HEK293 (cell line): ENCODE measurements around the gene DCDC2.

Source experiments
- CTCF ChIA-PET: fragments of 350-600 bp; formaldehyde crosslinking; extraction: SDS; loops from one replicate; lab custom pipeline; 2021; ENCODE audit warnings: antibody characterized with exemption; lab: Yijun Ruan, JAX
- POLR2A ChIA-PET: fragments of 300-600 bp; formaldehyde crosslinking; extraction: SDS; loops from one replicate; lab custom pipeline; 2020; ENCODE audit warnings: antibody characterized with exemption, inconsistent platforms; lab: Yijun Ruan, JAX
- H3K27ac ChIP-seq: fragments of 200-500 bp; sonication (Bioruptor generic); 2 replicates; pipeline ENCODE4 v1.5.1; 2014; ENCODE audit warnings: low read depth, low read length, control low read depth, inconsistent platforms; ENCODE audit errors: extremely low read depth
- H3K36me3 ChIP-seq, 2 experiments: fragments of 200-500 bp in 1 of 2; sonication (Bioruptor generic) in 1 of 2; 1 replicate in 1 of 2; 2 replicates in 1 of 2; pipeline ENCODE4 v1.5.1; 2014 to 2017; ENCODE audit warnings: inconsistent platforms in 2 of 2, low read length in 2 of 2; ENCODE audit not compliant: control insufficient read depth in 2 of 2, insufficient read depth in 1 of 2
- H3K4me1 ChIP-seq: fragments of 200-500 bp; sonication (Bioruptor generic); 2 replicates; pipeline ENCODE4 v1.5.1; 2014; ENCODE audit warnings: mild to moderate bottlenecking, low read length, inconsistent platforms; ENCODE audit not compliant: control insufficient read depth, insufficient read depth
- H3K4me3 ChIP-seq: 2 replicates; pipeline ENCODE4 v1.5.1; 2011; ENCODE audit warnings: low read depth, mild to moderate bottlenecking, control low read depth, low read length, moderate library complexity
- H3K9me3 ChIP-seq: fragments of 200-500 bp; sonication (Bioruptor generic); 2 replicates; pipeline ENCODE4 v1.5.1; 2014; ENCODE audit warnings: low read depth, low read length, inconsistent platforms; ENCODE audit not compliant: control insufficient read depth, insufficient read depth
- BCL11A ChIP-seq: fragments of 450-650 bp; formaldehyde crosslinking; IDR thresholded peaks from 2 replicates; pipeline ENCODE4 v1.5.1; 2016; ENCODE audit warnings: low read depth, missing biosample characterization, missing genetic modification characterization
- ELK4 ChIP-seq: IDR thresholded peaks from 2 replicates; pipeline ENCODE4 v1.6.1; 2011; ENCODE audit warnings: mild to moderate bottlenecking, low read depth, low read length, borderline replicate concordance
- FEZF1 ChIP-seq: fragments of 450-650 bp; formaldehyde crosslinking; IDR thresholded peaks from 2 replicates; pipeline ENCODE4 v1.5.1; 2016; ENCODE audit warnings: missing biosample characterization, missing genetic modification characterization
- GLIS1 ChIP-seq: fragments of 450-650 bp; formaldehyde crosslinking; IDR thresholded peaks from 2 replicates; pipeline ENCODE4 v1.5.1; 2016; ENCODE audit warnings: missing biosample characterization, missing genetic modification characterization
- HIC1 ChIP-seq: fragments of 450-650 bp; formaldehyde crosslinking; IDR thresholded peaks from 2 replicates; pipeline ENCODE4 v1.5.1; 2016; ENCODE audit warnings: missing biosample characterization, missing genetic modification characterization
- KLF10 ChIP-seq: fragments of 450-650 bp; IDR thresholded peaks from 2 replicates; pipeline ENCODE4 v1.5.1; 2018; ENCODE audit warnings: missing biosample characterization, mild to moderate bottlenecking, missing genetic modification characterization
- OSR2 ChIP-seq: fragments of 450-650 bp; formaldehyde crosslinking; IDR thresholded peaks from 2 replicates; pipeline ENCODE4 v1.5.1; 2016; ENCODE audit warnings: missing biosample characterization, missing genetic modification characterization
- PRDM1 ChIP-seq: fragments of 450-650 bp; formaldehyde crosslinking; IDR thresholded peaks from 2 replicates; pipeline ENCODE4; 2016; ENCODE audit warnings: missing biosample characterization, missing genetic modification characterization
- PRDM10 ChIP-seq: fragments of 450-650 bp; formaldehyde crosslinking; IDR thresholded peaks from 2 replicates; pipeline ENCODE4 v1.5.1; 2016; ENCODE audit warnings: missing biosample characterization, missing genetic modification characterization
- PRDM6 ChIP-seq: fragments of 450-650 bp; formaldehyde crosslinking; IDR thresholded peaks from 2 replicates; pipeline ENCODE4 v1.5.1; 2017; ENCODE audit warnings: missing biosample characterization, missing genetic modification characterization
- SCRT2 ChIP-seq: fragments of 450-650 bp; formaldehyde crosslinking; IDR thresholded peaks from 2 replicates; pipeline ENCODE4 v1.5.1; 2016; ENCODE audit warnings: missing biosample characterization, missing genetic modification characterization
- SP7 ChIP-seq: fragments of 450-650 bp; formaldehyde crosslinking; IDR thresholded peaks from 2 replicates; pipeline ENCODE4 v1.5.1; 2016; ENCODE audit warnings: missing biosample characterization, missing genetic modification characterization
- WT1 ChIP-seq: fragments of 450-650 bp; formaldehyde crosslinking; IDR thresholded peaks from 2 replicates; pipeline ENCODE4 v1.5.1; 2016; ENCODE audit warnings: missing biosample characterization, missing genetic modification characterization
- ZNF169 ChIP-seq: fragments of 450-650 bp; formaldehyde crosslinking; IDR thresholded peaks from 2 replicates; pipeline ENCODE4 v1.5.1; 2016; ENCODE audit warnings: missing biosample characterization, missing genetic modification characterization
- ZNF184 ChIP-seq: fragments of 450-650 bp; IDR thresholded peaks from 2 replicates; pipeline ENCODE4 v1.5.1; 2018; ENCODE audit warnings: missing biosample characterization, mild to moderate bottlenecking, missing genetic modification characterization
- ZNF248 ChIP-seq: fragments of 450-650 bp; formaldehyde crosslinking; IDR thresholded peaks from 2 replicates; pipeline ENCODE4 v1.5.1; 2017; ENCODE audit warnings: missing biosample characterization, missing genetic modification characterization
- ZNF366 ChIP-seq: fragments of 450-650 bp; formaldehyde crosslinking; conservative IDR thresholded peaks from 2 replicates; pipeline ENCODE4 v1.5.1; 2016; ENCODE audit warnings: missing biosample characterization, missing genetic modification characterization
- ZNF555 ChIP-seq: fragments of 450-650 bp; formaldehyde crosslinking; conservative IDR thresholded peaks from 2 replicates; pipeline ENCODE4 v1.5.1; 2017; ENCODE audit warnings: missing biosample characterization, mild to moderate bottlenecking, missing genetic modification characterization, inconsistent platforms
- ZNF610 ChIP-seq: fragments of 450-650 bp; formaldehyde crosslinking; IDR thresholded peaks from 2 replicates; pipeline ENCODE4 v1.5.1; 2016; ENCODE audit warnings: missing biosample characterization, missing genetic modification characterization, borderline replicate concordance
- ZNF629 ChIP-seq: fragments of 450-650 bp; formaldehyde crosslinking; IDR thresholded peaks from 2 replicates; pipeline ENCODE4 v1.5.1; 2017; ENCODE audit warnings: missing biosample characterization, missing genetic modification characterization
- ZNF843 ChIP-seq: fragments of 450-650 bp; formaldehyde crosslinking; IDR thresholded peaks from 2 replicates; pipeline ENCODE4 v1.5.1; 2016; ENCODE audit warnings: missing biosample characterization, missing genetic modification characterization
- ZXDB ChIP-seq: fragments of 450-650 bp; formaldehyde crosslinking; IDR thresholded peaks from 2 replicates; pipeline ENCODE4 v1.5.1; 2016; ENCODE audit warnings: missing biosample characterization, missing genetic modification characterization

DCDC2 gene

GRCh38 chr6:24324617-24325016 is 33.2 kb downstream of the DCDC2 start:
- Histone ChIP-seq H3K4me1 (peaks cover 26% of the 10 kb centered on the region), H3K4me3 (no peak overlapping the region), H3K27ac (no peak overlapping the region), H3K36me3 (no peaks in the 10 kb centered on the region), H3K9me3 (no peaks in the 10 kb centered on the region)
- no peak for TF ChIP-seq ZNF555 (tag by site-specific recombination)
- TF ChIP-seq ZNF184: no peak
- ChIA-PET CTCF (interaction anchor here (0.5 to 1.8 kb wide), 5 partner anchors 35 to 64 kb away, joined by 3 to 12 read pairs (median 4); no protein-coding TSS in a partner anchor), POLR2A (interaction anchor here (1.0 to 1.9 kb wide), 4 partner anchors 11 to 78 kb away, joined by 3 to 15 read pairs (median 4); partner anchors contain the start of genes DCDC2 and MRS2)

GRCh38 chr6:24323632-24324337 is 34.1 kb downstream of the DCDC2 start:
- Histone ChIP-seq H3K27ac (no peak overlapping the region), H3K4me3 (no peak overlapping the region), H3K9me3 (no peaks in the 10 kb centered on the region), H3K4me1 (peaks cover 26% of the 10 kb centered on the region), H3K36me3 (no peaks in the 10 kb centered on the region)
- peak; percentile 51 for TF ChIP-seq WT1 (tag by site-specific recombination)
- TF ChIP-seq FEZF1 (tag by site-specific recombination): peak; percentile 76
- TF ChIP-seq SCRT2: peak; percentile 36; the same call in 1 of the 2 replicates
- TF ChIP-seq ZNF629 (tag by site-specific recombination): peak; percentile 49; the same call in 1 of the 2 replicates
- TF ChIP-seq PRDM10 (tag by site-specific recombination): 0 out of 2 replicates have a peak, but pooled peaks have one; percentile 31
- no peak for TF ChIP-seq ELK4
- TF ChIP-seq ZXDB: peak; percentile 51; the same call in 1 of the 2 replicates
- 0 out of 2 replicates have a peak, but pooled peaks have one; percentile 20 for TF ChIP-seq BCL11A (tag by site-specific recombination)
- 0 out of 2 replicates have a peak, but pooled peaks have one; percentile 15 for TF ChIP-seq HIC1 (tag by site-specific recombination)
- TF ChIP-seq PRDM6 (tag by site-specific recombination): peak; percentile 96
- peak; percentile 26; the same call in 1 of the 2 replicates for TF ChIP-seq SP7
- 0 out of 2 replicates have a peak, but pooled peaks have one; percentile 45 for TF ChIP-seq PRDM1 (tag by site-specific recombination)
- peak; percentile 26; the same call in 1 of the 2 replicates for TF ChIP-seq KLF10 (tag by site-specific recombination)
- TF ChIP-seq GLIS1 (tag by site-specific recombination): peak; percentile 78
- no peak for TF ChIP-seq ZNF610 (tag by site-specific recombination)
- no peak for TF ChIP-seq ZNF248 (tag by site-specific recombination)
- no peak for TF ChIP-seq ZNF169 (tag by site-specific recombination)
- 0 out of 2 replicates have a peak, but pooled peaks have one; percentile 14 for TF ChIP-seq OSR2 (tag by site-specific recombination)
- 0 out of 2 replicates have a peak, but pooled peaks have one; percentile 48 for TF ChIP-seq ZNF843 (tag by site-specific recombination)
- TF ChIP-seq ZNF366 (tag by site-specific recombination): peak; percentile 71
- CTCF ChIA-PET: interaction anchor here (0.5 to 1.8 kb wide), 7 partner anchors 36 to 304 kb away, joined by 3 to 12 read pairs (median 4); no protein-coding TSS in a partner anchor
- POLR2A ChIA-PET: interaction anchor here (1.0 to 1.9 kb wide), 4 partner anchors 11 to 79 kb away, joined by 3 to 15 read pairs (median 4); partner anchors contain the start of genes DCDC2 and MRS2
